ENCODE data around the gene KLHL11.

- TF ChIP-seq CTCF (conservative IDR thresholded peaks at IDR 0.05; ENCODE audit: low read length) (no peak), EZH2phosphoT487 (IDR thresholded peaks at IDR 0.05; ENCODE audit: borderline replicate concordance) (no peak)
Measured at GRCh38 chr17:41871789-41872188, 6.6 kb upstream of the KLHL11 start.

All from Loucy (cell line).